AG08396 (cell line): ENCODE measurements around the gene SFN.
"Not testable (repeated sequence)": the region's sequence is repeated elsewhere in the genome, so short reads cannot be mapped to it uniquely, and the experiment has no call there.

Source experiments
- DNase-seq: peaks from one replicate; pipeline ENCODE4 v3.0.0; 2012; ENCODE audit warnings: low spot score, mixed read lengths

Gene SFN

DNA sequence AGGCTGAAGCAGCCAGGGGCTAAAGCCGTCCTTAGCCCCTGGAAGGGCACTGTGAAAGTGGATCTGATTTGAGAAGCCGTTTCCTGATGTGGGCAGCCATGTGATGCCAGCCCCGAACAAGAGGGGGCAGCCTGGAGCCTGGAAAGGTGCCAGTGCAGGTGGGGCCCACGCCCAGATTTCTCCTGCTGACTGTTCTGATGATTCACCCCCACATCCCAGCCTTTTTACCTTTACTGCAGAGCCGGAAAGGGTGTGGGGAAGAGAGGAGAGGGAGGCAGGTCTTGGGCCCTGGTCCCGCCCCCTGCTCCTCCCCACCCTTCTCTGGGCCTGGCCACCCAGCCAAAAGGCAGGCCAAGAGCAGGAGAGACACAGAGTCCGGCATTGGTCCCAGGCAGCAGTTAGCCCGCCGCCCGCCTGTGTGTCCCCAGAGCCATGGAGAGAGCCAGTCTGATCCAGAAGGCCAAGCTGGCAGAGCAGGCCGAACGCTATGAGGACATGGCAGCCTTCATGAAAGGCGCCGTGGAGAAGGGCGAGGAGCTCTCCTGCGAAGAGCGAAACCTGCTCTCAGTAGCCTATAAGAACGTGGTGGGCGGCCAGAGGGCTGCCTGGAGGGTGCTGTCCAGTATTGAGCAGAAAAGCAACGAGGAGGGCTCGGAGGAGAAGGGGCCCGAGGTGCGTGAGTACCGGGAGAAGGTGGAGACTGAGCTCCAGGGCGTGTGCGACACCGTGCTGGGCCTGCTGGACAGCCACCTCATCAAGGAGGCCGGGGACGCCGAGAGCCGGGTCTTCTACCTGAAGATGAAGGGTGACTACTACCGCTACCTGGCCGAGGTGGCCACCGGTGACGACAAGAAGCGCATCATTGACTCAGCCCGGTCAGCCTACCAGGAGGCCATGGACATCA is at the start of gene SFN:
Gene SFN, plus strand, starts transcription at position 369 of the 904 bp plus-strand sequence. Its CDS starts 64 bp downstream, at position 433.
- DNase-seq, result no peak

DNA sequence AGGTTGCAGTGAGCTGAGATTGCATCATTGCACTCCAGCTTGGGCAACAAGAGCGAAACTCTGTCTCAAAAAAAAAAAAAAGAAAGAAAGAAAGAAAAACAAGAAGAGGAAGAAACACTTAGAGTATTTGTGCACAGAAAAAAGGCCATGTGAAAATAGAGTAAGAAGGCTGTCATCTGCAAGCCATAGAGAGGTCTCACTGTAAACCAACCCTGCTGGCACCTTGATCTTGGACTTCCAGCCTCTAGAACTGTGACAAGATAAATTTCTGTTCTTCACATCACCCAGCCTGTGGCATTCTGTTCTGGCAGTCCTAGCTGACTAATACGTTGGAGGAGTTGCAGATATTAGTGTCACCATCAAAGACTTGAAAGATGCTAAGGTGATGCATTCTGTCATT is 48.6 kb upstream of the SFN start:
- DNase-seq, result no peak

DNA sequence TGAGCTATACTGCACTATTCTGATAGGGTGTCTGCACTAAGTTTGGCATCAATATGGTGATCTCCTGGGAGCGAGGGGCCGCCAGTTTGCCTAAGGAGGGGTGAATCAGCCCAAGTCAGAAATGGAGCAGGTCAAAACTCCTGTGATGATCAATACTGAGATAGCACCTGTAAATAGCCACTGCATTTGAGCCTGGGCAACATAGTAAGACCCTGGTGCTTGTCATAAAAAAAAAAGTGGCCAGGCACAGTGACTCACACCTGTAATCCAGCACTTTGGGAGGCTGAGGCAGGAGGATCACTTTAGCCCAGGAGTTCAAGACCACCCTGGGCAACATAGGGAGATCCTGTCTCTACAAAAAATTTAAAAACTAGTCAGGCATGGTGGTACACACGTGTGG is 48.1 kb upstream of the SFN start:
- no peak for DNase-seq

DNA sequence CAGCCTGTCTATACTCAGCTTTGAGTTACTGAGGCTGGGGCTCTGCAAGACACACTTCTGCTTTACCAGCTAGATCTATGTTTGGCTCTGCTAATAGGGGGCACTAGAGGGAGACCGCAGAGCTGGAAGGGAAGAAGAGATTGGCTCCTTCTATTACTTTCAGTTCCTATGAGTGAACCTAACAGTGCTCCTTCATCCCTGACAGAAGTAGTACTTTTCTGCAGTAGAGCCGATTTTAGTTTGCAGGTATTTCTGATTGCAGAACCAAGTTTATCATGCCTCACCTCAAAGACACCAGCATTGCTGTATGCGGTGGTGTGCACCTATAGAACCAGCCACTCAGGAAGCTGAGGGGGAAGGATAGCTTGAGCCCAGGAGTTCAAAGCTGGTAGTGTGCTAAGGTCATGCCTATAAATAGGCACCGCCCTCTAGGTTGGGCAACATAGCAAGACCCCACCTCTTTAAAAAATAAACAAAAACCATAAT is 42.1 kb upstream of the SFN start:
- DNase-seq, result no peak

DNA sequence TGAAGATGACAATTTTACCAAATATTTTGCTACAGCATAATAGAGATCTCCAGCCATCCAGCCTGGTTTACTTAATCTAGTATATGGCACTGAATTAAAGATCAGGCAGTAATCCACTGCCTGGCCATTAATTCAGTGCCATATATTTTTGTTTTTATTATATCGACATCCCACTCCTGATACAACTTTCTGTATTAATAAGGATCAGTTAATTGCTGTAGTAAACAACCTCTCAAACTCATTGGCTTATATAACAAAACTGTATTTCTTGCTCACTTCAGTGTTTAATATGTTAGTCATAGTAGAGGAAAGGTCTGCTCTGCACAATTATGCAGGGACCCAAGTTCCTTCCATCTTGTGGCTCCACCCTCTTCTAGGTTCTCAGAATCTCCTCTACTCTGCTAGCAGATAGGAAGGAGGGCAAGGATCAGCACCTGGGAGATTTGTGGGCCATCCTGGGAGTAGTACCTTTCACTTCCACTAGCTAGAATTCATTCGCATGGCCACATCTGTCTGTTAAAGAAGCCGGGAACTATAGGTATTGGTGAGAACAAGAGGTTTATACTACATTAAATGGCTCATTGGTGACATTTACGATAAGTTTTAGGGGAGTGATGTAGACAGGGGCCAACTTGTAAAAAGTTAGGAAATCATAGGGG is 40.1 kb upstream of the SFN start:
- no peak for DNase-seq

DNA sequence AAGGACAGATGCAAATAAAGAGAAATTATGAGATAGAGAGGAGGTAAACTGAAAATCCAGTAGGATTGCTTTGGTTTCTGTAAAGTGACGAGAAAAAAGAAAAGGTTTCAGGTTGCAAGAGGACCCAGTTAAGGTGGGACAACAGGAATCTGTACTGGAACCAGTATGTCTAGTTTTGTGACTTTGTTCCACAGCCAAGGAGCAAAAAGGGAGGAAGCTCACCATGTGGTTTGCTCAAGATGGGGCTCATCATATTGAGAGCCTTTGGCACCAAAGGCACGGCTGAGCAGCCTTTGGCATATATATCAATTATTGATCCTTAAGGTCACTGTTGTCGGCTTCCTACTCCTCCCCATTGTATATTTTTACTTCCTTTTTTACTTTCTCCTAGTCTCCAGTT is 38.2 kb upstream of the SFN start:
- DNase-seq, result no peak

DNA sequence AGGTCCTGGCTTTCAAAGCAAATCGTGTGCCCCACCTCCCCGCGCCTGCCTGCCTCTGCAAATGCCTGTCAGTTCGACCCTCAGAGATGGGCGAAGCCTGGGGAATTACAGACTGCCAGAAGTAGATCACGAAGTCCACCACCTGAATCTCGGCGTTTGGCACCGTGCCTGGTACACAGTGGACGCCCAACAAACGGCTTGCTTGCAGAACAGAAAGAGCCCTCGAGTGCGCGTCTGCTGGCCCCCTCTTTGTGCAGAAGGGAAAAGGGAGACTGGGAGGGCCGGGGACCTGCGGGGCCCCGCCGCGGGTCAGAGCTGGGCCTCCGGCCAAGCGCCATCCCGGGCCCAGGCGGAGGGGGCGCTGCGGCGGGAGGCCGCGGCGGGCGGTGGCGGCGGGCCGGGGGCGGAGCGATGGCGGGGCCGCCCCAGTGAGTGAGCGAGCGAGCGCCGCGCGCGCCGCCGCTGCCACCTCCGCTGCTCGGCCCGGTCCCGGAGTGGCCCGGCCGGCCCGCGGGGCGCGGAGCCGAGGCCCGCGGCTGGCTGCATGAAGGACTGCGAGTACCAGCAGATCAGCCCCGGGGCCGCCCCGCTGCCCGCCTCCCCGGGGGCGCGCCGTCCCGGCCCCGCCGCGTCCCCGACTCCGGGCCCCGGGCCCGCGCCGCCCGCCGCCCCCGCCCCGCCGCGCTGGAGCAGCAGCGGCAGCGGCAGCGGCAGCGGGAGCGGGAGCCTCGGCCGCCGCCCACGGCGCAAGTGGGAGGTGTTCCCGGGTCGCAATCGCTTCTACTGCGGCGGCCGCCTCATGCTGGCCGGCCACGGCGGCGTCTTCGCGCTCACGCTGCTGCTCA is 36.5 kb upstream of the SFN start, which contains the start of gene ZDHHC18:
Gene ZDHHC18, plus strand, starts transcription at position 428 of the 845 bp plus-strand sequence. Its CDS starts 117 bp downstream, at position 545.
- peak; percentile 93 for DNase-seq

DNA sequence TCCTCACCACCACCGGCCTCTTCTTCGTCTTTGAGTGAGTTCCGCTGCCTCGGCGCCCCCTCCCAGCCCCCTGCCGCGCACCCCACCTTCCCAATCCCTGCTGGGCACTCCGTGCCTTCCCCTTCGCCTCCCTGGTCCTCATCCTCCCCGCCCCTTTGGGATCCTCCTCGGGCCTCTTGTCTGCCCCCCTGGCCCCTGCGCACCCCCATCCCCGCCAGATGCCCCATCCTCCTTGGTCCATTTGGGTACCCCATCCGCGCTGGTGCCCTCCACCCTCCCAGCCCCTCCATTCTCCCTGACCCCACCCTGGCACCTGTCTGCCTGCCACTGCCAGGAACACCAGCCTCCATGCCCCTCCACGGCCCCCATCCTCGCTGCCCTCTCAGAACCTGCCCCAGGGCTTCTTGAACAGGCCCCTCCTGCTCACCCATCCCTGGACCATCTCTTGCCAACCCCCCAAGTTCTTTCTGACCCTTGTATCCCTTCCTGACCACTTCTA is 35.8 kb upstream of the SFN start:
- DNase-seq, result no peak

DNA sequence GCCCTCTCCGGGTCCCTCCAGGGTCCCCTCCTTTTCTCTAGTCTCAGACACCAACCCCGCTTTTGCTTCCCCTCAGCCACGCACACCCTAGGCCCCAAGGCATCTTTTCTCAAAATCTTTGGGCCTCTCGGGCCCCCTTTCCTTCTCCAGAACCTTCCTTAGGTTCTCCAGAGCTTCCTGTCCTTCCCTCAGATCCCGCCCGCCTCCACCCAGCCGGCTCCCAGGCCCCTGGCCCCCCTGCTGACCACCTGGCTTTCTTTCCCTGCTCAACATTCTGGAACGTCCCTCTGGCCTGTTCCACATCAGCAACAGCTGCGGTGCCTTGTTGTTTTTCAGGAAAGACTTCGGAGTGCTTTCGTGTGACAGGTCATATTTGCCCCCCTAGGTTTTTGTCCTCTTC is 35.3 kb upstream of the SFN start:
- no peak for DNase-seq

DNA sequence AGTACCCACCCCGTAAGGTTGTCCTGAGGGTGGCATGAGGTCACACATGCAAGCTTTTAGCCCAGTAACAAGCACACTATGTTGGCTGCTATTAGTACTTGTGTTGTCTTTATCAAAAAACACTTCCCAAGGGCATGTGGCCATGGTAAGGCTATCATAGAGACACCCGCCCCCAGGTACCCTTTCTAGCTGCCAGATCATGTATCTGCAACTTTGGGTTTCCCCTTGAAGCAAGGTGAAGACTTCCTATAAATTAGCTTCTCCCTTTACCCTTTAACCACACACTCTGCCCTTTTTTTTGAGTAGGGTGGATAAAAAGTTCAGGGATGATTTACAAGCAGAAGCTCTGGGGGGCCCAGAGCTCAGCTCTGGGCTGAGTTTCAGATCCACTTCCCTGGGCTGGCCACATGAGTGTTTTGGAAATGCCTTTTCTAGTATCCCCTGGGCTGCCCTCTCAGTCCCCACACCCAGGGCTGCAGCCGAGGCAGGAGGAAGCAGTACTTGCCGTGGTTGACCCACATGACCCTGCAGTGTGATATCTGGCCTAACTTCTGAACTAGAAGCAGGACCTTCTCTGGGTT is 34.4 kb upstream of the SFN start:
- DNase-seq, result no peak

DNA sequence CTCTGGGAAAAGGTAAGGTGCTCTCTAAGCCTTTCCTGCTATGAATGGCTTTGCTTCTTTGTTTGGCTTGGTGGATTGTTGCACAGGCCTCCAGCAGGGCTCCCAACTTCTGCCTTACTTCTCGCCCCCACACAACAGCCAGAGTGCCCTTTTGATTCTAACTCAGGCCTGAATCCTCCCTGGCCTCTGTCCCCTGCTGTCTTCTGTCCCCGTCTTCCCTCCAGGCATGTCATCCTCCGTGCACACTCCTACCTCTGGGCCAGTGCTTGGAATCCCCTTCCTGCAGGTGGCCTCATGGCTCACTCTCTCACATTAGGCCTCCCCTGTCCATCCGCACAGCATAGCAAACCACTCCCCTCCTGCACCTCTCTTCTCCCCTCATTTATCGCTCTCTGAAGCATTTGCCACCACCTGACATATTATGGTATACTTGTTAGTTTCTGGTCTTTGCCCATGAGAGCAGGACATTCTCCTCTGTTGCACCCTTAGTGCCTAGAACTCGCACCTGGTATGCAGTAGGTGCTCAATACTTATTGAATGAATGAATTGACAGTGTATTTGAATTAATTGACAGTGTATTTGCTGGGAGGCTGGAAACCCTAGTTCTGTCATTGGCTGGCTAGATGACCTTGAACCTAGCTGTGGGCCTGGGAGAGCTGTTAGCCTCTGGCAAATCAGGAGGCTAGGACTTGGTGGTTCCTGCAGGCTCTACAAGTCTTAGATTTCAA is 33.6 kb upstream of the SFN start:
- no peak for DNase-seq

DNA sequence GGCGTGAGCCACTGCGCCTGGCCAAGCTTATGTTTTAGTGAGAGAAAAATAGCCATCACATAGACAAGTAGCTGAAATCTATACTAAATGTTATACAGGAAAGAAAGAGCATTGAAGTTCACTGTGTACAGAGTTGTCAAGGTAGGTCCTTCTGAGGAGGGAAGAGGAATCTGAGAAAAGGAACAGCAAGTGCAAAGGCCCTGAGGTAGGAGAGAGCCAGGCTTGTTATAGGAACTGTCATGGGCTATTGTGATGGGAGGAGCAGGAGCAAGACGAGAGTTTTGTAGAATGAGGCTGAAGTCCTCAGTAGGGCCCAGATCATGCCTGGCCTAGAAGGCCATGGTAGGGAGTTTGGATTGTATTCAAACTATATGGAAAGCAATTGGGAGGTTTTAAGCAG is 31.9 kb upstream of the SFN start:
- DNase-seq, result no peak

DNA sequence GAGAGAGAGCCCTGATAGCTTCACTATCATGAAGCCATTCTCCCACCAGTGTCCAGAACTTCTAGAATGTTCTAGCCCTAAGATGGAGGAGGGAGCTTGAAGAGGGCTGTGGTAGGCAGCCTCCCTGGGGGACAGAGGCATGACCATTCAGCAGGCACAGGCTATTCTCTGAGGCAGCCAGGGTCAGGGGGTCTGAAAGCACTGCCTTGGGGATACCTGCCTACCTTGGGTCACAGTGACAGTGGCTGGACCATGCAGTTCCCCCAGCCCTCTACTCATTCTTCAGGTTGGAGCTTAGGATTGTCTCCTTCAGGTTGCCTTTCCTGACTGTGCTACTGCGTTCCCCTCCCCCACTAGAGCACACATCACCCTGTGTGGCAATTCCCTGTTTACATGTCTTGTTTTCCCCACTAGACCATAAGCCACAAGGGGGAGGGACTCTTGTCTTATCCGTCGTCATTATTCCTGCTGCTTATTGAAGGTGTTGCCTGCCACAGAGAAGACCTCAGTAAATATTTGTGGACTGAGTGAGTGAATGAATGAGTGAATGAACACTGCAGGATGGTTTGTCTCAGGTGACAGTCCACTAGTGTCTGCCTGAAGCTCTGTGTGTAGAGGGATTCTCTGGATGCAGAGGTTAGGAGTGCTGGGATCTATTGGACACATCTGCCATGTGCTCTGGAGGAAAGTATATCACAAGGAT is 31.3 kb upstream of the SFN start:
- DNase-seq, result peak; percentile 25

DNA sequence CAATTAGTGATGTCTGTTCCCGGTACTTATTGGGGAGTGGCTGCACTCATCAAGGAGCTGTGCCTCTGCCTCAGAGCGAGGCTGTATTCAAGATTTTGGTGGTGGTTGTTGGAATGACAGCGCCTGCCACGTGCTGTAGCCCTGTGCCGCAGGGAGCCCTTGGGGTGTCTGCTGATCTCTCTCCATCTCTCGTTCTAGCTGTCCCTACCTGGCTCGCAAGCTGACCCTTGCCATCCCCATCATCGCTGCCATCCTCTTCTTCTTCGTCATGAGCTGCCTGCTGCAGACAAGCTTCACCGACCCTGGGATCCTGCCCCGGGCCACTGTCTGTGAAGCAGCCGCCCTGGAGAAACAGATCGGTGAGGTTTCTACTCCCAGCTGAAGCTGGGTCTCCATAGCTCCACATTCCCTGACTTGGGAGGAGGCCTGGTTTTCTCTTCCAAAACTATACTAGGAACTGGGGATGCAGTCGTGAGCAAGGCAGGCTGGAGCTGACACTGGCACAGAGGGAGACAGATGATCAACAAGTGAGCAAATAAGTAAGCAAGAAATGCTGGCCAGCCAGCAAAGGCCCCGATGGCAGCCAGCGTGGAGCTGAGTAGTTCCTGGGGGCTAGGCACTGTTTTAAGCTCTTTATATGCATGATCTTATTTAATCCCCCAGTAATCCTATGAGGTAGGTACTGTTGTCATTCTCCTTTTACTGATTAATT is 30.5 kb upstream of the SFN start:
- DNase-seq, result no peak

DNA sequence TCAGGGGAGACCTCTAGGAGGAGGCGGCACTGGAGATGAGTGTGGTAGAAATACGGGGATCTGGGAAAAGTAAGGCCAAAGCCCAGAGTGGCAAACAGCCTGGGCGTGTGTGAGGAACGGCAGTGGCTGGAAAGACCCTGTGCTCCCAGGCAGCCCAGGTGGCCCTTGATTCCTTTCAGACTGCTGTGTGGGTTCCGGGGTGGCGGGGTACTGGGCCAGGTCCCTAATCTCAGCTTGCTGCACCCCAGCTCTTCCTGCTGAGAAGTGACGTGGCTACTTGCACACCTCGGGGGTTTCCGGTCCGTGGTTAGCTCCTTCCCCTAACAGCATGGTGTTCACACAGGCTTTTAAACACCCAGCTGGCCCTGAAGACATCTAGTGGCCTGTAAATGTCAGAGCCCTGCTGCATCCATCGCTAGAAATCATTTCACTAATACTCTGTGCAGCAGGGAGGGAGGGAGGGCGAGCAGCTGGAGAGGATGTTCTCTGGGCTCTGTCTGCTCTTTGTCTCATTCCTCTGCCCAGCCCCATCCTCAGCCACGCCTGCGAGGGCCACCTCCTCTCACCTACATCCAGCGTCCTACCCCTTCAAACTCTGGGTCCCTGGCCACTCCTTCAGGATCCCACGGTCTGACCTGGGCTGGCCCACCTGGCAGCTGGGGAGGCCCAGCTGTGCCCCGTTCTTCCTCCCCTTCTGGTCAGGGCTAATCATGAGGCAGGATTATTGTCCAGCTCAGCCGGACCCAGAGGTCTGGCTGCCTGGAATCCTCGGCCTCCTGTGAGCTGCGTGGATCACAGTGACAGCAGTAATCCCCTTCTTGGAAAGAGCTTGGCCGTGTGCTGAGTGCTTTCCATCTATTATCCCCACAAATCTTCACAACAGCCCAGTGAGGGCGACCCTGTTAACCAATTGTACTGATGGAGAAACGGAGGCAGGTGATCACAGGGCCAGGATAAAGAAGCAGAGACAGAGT is 29.2 kb upstream of the SFN start:
- no peak for DNase-seq

DNA sequence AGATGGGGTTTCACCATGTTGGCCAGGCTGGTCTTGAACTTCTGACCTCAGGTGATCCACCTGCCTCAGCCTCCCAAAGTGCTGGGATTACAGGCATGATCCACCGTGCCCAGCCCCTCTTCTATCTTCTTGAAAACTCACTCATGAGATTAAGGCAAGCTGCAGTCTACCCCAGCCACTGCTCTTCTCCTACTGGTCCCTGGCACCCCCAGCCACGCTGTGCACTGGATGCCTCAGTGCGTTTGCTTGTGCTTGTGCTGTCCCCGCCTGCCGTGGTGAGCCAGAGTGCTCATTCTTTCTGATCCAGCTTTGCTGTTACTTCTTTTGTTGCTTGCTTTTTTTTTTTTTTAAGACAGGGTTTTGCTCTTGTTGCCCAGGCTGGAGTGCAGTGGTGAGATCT is 25.3 kb upstream of the SFN start:
- not testable (repeated sequence) for DNase-seq

DNA sequence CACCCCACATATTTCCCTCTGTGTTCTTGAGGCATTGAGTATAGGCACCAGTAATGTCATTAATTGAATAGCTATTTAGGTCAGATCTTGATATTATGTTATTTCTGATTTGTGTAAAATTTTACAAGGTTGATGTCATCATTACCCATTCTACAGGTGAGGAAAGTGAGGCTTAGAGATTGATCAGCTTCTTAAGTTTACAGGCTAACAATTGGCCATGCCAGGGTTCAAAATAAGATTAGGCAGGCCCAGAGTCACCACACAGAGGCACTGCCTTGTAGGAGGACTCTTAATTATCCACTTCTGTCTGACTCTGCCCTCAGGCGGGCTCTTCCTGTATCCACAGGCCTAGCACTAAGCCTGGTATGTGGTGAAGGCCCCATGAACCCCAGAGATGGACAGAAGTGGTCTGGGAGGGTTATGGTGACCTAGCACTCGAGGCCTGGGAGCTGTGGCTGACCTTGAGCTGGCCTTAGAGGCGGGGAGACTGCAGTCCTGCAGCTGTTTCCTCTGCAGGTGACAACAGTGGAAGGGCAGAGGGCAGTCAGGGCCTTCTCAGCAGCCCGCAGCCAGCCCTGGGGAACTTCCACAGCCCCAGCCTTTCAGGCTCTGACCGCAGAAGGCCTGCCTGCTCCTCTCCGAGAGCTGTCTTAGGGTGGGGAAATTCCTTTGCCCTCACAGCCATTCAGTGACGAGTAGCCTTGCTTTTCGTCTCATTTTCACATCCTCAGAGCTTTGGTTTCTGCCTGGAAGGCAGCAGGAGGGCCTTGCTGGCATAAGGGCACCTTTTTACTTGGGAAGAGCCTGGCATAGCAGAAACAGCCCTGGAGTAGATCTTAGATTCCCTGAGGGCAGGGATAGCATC is 24.2 kb upstream of the SFN start:
- DNase-seq, result no peak

DNA sequence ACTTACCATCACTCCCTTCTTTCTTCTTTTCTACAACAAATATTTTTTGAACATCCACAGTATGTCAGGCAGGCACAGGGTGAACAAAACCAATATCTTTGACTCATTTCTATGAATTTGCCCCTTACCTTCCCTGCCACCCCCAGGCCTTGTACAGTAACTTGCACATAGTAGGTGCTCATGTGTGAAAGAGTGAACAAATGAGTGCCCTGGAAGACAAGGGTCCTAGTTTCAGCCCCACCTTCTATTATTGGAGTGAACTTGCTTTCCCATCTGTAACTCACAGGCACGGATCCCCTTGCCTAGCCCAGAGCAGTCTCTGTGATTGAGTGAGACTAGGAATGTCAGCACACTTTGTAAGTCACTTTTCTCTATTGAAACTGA is 23.6 kb upstream of the SFN start:
- no peak for DNase-seq
